Endodermal cell (in vitro differentiated cells): ENCODE measurements around the gene KCNK7. TPM values are rescaled to one million over a fixed set of nuclear protein-coding genes. Genes with fewer than 3 reads are reported as not detected.

ENCODE experiments used
- DNase-seq: peaks from one replicate; pipeline ENCODE4 v3.0.0-alpha.2; 2017
- H3K27ac ChIP-seq: 2 replicates; pipeline ENCODE4 v1.5.1; 2013; ENCODE audit warnings: mild to moderate bottlenecking, low read depth, low read length, moderate library complexity
- H3K27me3 ChIP-seq: 2 replicates; pipeline ENCODE4 v1.6.1; 2013; ENCODE audit warnings: mild to moderate bottlenecking, low read length, moderate library complexity; ENCODE audit not compliant: insufficient read depth, control insufficient read depth, poor library complexity, severe bottlenecking
- H3K36me3 ChIP-seq: 2 replicates; pipeline ENCODE4 v1.7.0; 2013; ENCODE audit warnings: mild to moderate bottlenecking, low read length, moderate library complexity; ENCODE audit not compliant: control insufficient read depth, insufficient read depth
- H3K4me1 ChIP-seq: one replicate; pipeline ENCODE4 v1.7.0; 2013; ENCODE audit warnings: low read length; ENCODE audit not compliant: control insufficient read depth, insufficient read depth
- H3K4me3 ChIP-seq: 2 replicates; pipeline ENCODE4 v1.5.1; 2013; ENCODE audit warnings: mild to moderate bottlenecking, low read length, moderate library complexity
- H3K9ac ChIP-seq: 2 replicates; pipeline ENCODE4 v1.6.1; 2013; ENCODE audit warnings: mild to moderate bottlenecking, low read length, moderate library complexity; ENCODE audit not compliant: poor library complexity, severe bottlenecking; ENCODE audit errors: extremely low read depth
- H3K9me3 ChIP-seq: 2 replicates; pipeline ENCODE4 v1.6.1; 2013; ENCODE audit warnings: mild to moderate bottlenecking, low read length, moderate library complexity; ENCODE audit not compliant: control insufficient read depth
- H3K27ac Mint-ChIP-seq: 2 replicates; pipeline ENCODE4 v1.8.0; 2020; ENCODE audit warnings: mixed read lengths
- H3K27me3 Mint-ChIP-seq: 2 replicates; pipeline ENCODE4 v1.8.0; 2021; ENCODE audit warnings: mild to moderate bottlenecking, mixed read lengths; ENCODE audit not compliant: insufficient read depth
- H3K36me3 Mint-ChIP-seq: 2 replicates; pipeline ENCODE4 v1.8.0; 2020; ENCODE audit warnings: low read depth, mixed read lengths
- H3K4me1 Mint-ChIP-seq: 2 replicates; pipeline ENCODE4 v1.8.0; 2020; ENCODE audit warnings: mixed read lengths
- H3K4me3 Mint-ChIP-seq: 2 replicates; pipeline ENCODE4 v1.8.0; 2020; ENCODE audit warnings: mild to moderate bottlenecking, moderate library complexity, mixed read lengths
- H3K9me3 Mint-ChIP-seq: 2 replicates; pipeline ENCODE4 v1.8.0; 2020; ENCODE audit warnings: mild to moderate bottlenecking, mixed read lengths
- CTCF ChIP-seq: fragments of 200-600 bp; sonication (generic); conservative IDR thresholded peaks from 2 replicates; pipeline ENCODE4 v1.5.0; 2021; ENCODE audit warnings: antibody characterized with exemption, mild to moderate bottlenecking
- WGBS, 2 experiments: methylation state at CpG; one replicate each; pipeline versions ENCODE4 v1.1.5 to v1.1.7; 2013; ENCODE audit warnings: missing lambda C conversion rate in 2 of 2, mixed read lengths in 1 of 2; ENCODE audit not compliant: insufficient coverage in 1 of 2, insufficient read length in 1 of 2; 5-methylcytosine and 5-hydroxymethylcytosine counted together
- total RNA-seq, 2 donors: library from RNA; stranded (reverse); fragmentation: NEBNext Ultra II Directional in 1 of 2; extraction: Animal tissue kit (Norgen Biotek cat#: 25700) in 1 of 2; gene quantifications; 2 replicates in 1 of 2; 3 replicates in 1 of 2; pipeline ENCODE4 v1.2.1, GENCODE V29; 2021

The KCNK7 gene
- total RNA-seq, 2 donors from 2014 or later, result 1.2 TPM; not detected in 1

GRCh38 chr11:65563601-65564000 lies 32.0 kb downstream of the KCNK7 start:
- no peak for TF ChIP-seq CTCF

GRCh38 chr11:65562788-65563187 lies 32.8 kb downstream of the KCNK7 start:
- Histone ChIP-seq H3K4me3 (no peak overlapping the region), H3K36me3 (no peaks in the 10 kb centered on the region), H3K9ac (no peak overlapping the region), H3K4me1 (peaks cover 14% of the 10 kb centered on the region), H3K27ac (no peak overlapping the region), H3K9me3 (no peaks in the 10 kb centered on the region), H3K27me3 (no peaks in the 10 kb centered on the region)
- H3K27ac Mint-ChIP-seq, result no peak overlapping the region
- peaks cover 24% of the 10 kb centered on the region for H3K27me3 Mint-ChIP-seq
- H3K9me3 Mint-ChIP-seq, result no peaks in the 10 kb centered on the region
- TF ChIP-seq CTCF, result no peak
- H3K4me3 Mint-ChIP-seq, result no peak overlapping the region
- WGBS, 2 experiments, result 92% methylated on average over 2 to 7 of the region's 9 CpGs
- H3K36me3 Mint-ChIP-seq, result no peaks in the 10 kb centered on the region
- no peak for DNase-seq
- H3K4me1 Mint-ChIP-seq, result peaks cover 11% of the 10 kb centered on the region

More at GRCh38 chr11:65563601-65564000, 32.0 kb downstream of the KCNK7 start:
- no peak overlapping the region for H3K27ac ChIP-seq
- Mint-ChIP-seq H3K4me1 (peaks cover 11% of the 10 kb centered on the region), H3K27ac (no peak overlapping the region), H3K27me3 (peaks cover 24% of the 10 kb centered on the region), H3K36me3 (peaks cover 5% of the 10 kb centered on the region), H3K9me3 (no peaks in the 10 kb centered on the region), H3K4me3 (no peak overlapping the region)
- H3K9ac ChIP-seq, result no peak overlapping the region
- no peak overlapping the region for H3K4me3 ChIP-seq
- peaks cover 13% of the 10 kb centered on the region for H3K4me1 ChIP-seq
- no peaks in the 10 kb centered on the region for H3K27me3 ChIP-seq
- no peaks in the 10 kb centered on the region for H3K36me3 ChIP-seq
- no peak for DNase-seq
- H3K9me3 ChIP-seq, result no peaks in the 10 kb centered on the region
- WGBS, 2 experiments, result 92% methylated on average over 4 of the region's 4 CpGs

- H3K27me3 Mint-ChIP-seq, result peaks cover 29% of the 10 kb centered on the region
- peaks cover 16% of the 10 kb centered on the region for H3K4me1 Mint-ChIP-seq
- WGBS, 2 experiments, result 91 to 93% methylated on average over 7 of the region's 7 CpGs
- no peak for DNase-seq
- no peaks in the 10 kb centered on the region for H3K9me3 Mint-ChIP-seq
- Histone ChIP-seq H3K4me3 (no peak overlapping the region), H3K4me1 (peaks cover 14% of the 10 kb centered on the region), H3K27ac (no peak overlapping the region), H3K36me3 (no peaks in the 10 kb centered on the region), H3K9me3 (no peaks in the 10 kb centered on the region), H3K9ac (no peak overlapping the region), H3K27me3 (no peaks in the 10 kb centered on the region)
- H3K36me3 Mint-ChIP-seq, result no peaks in the 10 kb centered on the region
- no peak overlapping the region for H3K27ac Mint-ChIP-seq
- H3K4me3 Mint-ChIP-seq, result no peak overlapping the region
- no peak for TF ChIP-seq CTCF
Measured at GRCh38 chr11:65562020-65562419, 33.6 kb downstream of the KCNK7 start.
